WI38 (cell line): ENCODE results near the gene ZDHHC11B.

Source experiments
- H3K4me3 ChIP-seq: 2 replicates; pipeline ENCODE4 v1.5.1; 2011; ENCODE audit warnings: low read depth, mild to moderate bottlenecking, control low read depth, low read length
- TF ChIP-seq, protein P1 (sequence below): IDR thresholded peaks from 2 replicates; pipeline ENCODE4 v1.5.1; 2012; ENCODE audit warnings: low read depth, mild to moderate bottlenecking, control low read depth, low read length

Gene ZDHHC11B

DNA sequence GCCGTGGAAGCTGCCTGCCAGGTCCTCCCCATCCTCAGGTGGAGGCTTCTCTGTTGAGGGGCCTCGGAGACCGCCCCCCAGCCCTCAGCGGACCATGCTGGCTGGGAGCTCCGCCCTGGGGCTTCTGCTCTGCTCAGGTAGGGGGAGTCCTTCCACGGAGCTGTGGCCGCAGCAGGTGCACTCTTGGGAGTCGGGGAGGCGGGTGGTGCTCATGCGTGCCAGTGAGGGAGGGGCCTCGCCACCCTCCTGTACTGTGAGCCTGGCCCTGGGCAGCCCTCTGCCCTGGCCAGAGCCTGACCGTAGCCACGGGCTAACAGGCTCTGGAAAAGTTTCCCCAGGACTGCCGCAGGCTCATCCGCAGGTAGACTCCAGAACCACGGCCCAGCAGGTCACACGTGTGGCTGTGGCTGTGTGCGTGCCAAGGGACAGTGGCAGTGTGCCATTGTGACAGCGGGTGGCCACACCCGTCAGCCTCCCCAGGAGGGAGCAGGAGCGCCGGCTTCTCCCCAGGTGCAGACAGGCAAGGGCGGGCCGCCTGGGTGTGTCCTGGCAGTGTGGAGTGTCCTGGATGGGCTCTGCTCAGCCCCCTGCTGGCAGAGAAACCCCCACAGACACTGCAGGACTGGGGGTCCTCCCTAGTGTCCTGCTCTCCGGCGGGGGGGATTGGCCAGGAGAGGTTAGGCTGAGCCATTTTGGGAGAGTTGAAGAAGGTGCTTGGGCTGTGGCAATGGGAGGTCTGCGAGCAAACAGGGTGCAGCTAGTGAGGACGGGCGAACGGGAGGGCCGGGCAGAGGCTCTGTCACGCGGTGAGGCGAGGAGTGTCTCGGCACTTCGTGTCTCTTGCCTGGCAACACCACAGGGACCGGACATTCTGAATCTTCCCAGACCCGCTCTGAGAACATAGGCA lies 120.8 kb downstream of the ZDHHC11B start:
- no peak overlapping the region for H3K4me3 ChIP-seq
- TF ChIP-seq, protein P1, sequence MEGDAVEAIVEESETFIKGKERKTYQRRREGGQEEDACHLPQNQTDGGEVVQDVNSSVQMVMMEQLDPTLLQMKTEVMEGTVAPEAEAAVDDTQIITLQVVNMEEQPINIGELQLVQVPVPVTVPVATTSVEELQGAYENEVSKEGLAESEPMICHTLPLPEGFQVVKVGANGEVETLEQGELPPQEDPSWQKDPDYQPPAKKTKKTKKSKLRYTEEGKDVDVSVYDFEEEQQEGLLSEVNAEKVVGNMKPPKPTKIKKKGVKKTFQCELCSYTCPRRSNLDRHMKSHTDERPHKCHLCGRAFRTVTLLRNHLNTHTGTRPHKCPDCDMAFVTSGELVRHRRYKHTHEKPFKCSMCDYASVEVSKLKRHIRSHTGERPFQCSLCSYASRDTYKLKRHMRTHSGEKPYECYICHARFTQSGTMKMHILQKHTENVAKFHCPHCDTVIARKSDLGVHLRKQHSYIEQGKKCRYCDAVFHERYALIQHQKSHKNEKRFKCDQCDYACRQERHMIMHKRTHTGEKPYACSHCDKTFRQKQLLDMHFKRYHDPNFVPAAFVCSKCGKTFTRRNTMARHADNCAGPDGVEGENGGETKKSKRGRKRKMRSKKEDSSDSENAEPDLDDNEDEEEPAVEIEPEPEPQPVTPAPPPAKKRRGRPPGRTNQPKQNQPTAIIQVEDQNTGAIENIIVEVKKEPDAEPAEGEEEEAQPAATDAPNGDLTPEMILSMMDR: no peak

DNA sequence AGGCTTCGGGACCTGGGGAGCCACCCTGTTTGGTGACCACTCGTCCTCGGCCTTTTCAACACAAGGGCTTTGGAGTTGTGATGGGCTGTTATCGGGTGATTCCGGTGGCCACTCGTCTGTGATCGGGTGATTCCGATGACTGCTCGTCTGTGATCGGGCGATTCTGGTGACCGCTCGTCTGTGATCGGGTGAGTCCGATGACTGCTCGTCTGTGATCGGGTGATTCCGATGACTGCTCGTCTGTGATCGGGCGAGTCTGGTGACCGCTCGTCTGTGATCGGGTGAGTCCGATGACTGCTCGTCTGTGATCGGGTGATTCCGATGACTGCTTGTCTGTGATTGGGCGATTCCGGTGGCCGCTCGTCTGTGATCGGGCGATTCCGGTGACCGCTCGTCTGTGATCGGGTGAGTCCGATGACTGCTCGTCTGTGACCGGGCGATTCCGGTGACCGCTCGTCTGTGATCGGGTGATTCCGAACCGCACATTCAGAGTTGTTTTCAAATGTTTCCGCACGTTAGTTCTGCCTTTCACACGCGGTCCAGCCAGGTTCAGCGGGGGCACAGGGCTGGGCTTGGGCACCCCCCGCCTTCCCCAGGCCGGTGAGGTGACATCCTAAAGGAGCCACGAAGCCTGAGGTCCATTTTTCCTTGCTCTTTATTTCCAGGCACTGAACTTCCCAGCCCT lies 121.6 kb downstream of the ZDHHC11B start:
- TF ChIP-seq, protein P1: no peak
- no peak overlapping the region for H3K4me3 ChIP-seq

DNA sequence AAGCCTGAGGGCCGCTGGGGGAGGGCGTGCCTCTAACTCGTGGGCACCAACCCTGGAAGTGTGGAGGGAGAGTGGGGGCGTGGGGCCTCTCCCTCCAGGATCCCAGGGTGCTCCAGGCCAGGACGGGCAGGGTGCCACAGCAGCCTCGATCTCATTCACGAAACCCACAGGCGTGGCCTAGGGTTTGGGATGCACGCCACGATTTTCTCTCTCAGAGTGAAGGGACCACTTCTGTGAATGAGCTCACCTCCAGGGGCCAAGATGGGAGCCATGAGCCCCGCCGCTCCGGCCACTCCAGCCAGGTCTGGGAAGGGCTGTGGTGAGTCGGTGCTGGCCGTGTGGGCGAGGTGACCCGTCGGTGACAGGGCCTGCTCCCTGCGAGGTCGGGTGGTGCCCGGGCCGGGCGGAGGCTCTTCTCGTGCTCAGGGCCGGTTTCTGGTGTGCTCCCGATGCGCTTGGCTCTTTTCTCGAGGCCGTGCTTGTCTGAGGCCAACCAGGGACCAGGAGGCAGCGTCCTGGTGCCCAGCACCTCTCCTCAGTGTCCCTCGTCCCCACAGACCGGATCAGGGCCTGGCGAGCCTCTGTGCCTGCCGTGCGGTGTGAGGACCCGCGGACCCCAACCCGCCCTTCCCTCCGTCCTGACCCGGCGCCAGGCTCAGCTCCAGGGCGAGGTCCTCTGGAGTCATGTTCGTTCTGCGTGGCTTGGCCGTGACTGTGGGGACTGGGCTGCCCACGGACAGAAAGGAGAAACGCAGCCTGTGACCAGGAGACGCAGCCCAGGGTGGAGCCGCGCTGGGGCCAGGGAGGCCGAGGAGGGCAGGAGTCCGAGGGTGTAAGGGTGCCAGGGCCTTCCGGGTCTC lies 122.4 kb downstream of the ZDHHC11B start:
- no peak overlapping the region for H3K4me3 ChIP-seq
- TF ChIP-seq, protein P1: no peak

DNA sequence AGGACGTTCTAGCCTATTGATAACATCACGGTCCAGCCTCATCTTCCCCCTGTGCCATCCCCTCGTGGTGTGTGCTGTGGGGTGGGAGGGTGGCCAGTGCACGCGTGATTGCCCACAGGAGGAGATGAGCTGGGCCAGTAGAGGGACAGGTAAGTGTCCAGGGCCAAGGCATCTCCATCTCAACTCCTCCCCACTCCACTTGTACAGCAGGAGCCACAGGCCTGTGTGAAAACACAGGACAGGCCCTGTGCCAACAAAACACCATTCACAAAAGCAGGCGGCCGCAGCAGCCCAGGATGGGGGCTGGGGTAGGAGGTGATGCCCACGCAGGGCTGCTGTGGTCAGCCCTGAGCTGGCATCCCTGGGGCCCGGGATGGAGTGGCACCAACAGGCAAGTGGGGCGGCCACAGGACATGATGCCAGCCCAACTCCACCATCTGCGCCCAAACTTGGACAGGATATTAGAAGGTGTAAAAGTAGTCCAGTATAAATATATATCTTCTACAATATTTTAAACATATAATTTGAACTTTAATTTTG lies 124.0 kb downstream of the ZDHHC11B start:
- no peak overlapping the region for H3K4me3 ChIP-seq
- TF ChIP-seq, protein P1: no peak
